ENCODE data around the gene ZBTB46. TPM values are rescaled to one million over a fixed set of nuclear protein-coding genes. Genes with fewer than 3 reads are reported as not detected.

The ZBTB46 gene
- total RNA-seq, 1 donor from 2014 or later = 39.5 TPM

GRCh38 chr20:63795178-63795830 lies 35.8 kb downstream of the ZBTB46 start:
- intact Hi-C loops (cut with DNase I) = no loop called here
- H3K4me3 ChIP-seq = no peak overlapping the region
- no peaks in the 10 kb centered on the region for H3K4me1 ChIP-seq
- TF ChIP-seq, protein P1, sequence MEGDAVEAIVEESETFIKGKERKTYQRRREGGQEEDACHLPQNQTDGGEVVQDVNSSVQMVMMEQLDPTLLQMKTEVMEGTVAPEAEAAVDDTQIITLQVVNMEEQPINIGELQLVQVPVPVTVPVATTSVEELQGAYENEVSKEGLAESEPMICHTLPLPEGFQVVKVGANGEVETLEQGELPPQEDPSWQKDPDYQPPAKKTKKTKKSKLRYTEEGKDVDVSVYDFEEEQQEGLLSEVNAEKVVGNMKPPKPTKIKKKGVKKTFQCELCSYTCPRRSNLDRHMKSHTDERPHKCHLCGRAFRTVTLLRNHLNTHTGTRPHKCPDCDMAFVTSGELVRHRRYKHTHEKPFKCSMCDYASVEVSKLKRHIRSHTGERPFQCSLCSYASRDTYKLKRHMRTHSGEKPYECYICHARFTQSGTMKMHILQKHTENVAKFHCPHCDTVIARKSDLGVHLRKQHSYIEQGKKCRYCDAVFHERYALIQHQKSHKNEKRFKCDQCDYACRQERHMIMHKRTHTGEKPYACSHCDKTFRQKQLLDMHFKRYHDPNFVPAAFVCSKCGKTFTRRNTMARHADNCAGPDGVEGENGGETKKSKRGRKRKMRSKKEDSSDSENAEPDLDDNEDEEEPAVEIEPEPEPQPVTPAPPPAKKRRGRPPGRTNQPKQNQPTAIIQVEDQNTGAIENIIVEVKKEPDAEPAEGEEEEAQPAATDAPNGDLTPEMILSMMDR (IDR thresholded peaks at IDR 0.05) = no peak
- DNase-seq (ENCODE audit: low spot score in 2 of 2) = no peak
- H3K9me3 ChIP-seq = no peaks in the 10 kb centered on the region
- no peaks in the 10 kb centered on the region for H3K27me3 ChIP-seq
- H3K36me3 ChIP-seq = peaks cover 2 to 3% of the 10 kb centered on the region in 2 donors
- no peak overlapping the region for H3K27ac ChIP-seq

GRCh38 chr20:63794614-63795013 lies 36.5 kb downstream of the ZBTB46 start:
- intact Hi-C loops (cut with DNase I) = no loop called here
- Histone ChIP-seq H3K4me3 (no peak overlapping the region), H3K36me3 (peaks cover 5 to 10% of the 10 kb centered on the region in 2 donors), H3K27me3 (no peaks in the 10 kb centered on the region), H3K4me1 (no peaks in the 10 kb centered on the region), H3K27ac (no peak overlapping the region), H3K9me3 (no peaks in the 10 kb centered on the region)
- TF ChIP-seq, protein P1 (IDR thresholded peaks at IDR 0.05) = no peak
- no peak for DNase-seq (ENCODE audit: low spot score in 2 of 2)

- no peak for DNase-seq (ENCODE audit: low spot score in 2 of 2)
- no peaks in the 10 kb centered on the region for H3K9me3 ChIP-seq
- no peaks in the 10 kb centered on the region for H3K4me1 ChIP-seq
- TF ChIP-seq, protein P1 (IDR thresholded peaks at IDR 0.05) = no peak
- no peak overlapping the region for H3K4me3 ChIP-seq
- H3K27me3 ChIP-seq = no peaks in the 10 kb centered on the region
- intact Hi-C loops (cut with DNase I) = no loop called here
- peaks cover 9 to 15% of the 10 kb centered on the region in 2 donors for H3K36me3 ChIP-seq
- no peak overlapping the region for H3K27ac ChIP-seq
These were observed 38.2 kb downstream of the ZBTB46 start for GRCh38 chr20:63792866-63793265.

- no peak for DNase-seq (ENCODE audit: low spot score in 2 of 2)
- intact Hi-C loops (cut with DNase I) = no loop called here
- H3K9me3 ChIP-seq = no peaks in the 10 kb centered on the region
- H3K36me3 ChIP-seq = peaks cover 9 to 15% of the 10 kb centered on the region in 2 donors
- TF ChIP-seq, protein P1 (IDR thresholded peaks at IDR 0.05) = no peak
- H3K4me3 ChIP-seq = no peak overlapping the region
- H3K27ac ChIP-seq = peak overlapping the region in 1 of 2 donors; percentile 33
- no peaks in the 10 kb centered on the region for H3K27me3 ChIP-seq
- H3K4me1 ChIP-seq = no peaks in the 10 kb centered on the region
These were observed 39.4 kb downstream of the ZBTB46 start for GRCh38 chr20:63791497-63792156.

GRCh38 chr20:63790572-63791168 lies 40.4 kb downstream of the ZBTB46 start:
- no peak overlapping the region for H3K27ac ChIP-seq
- peaks cover 9 to 15% of the 10 kb centered on the region in 2 donors for H3K36me3 ChIP-seq
- intact Hi-C loops (cut with DNase I) = no loop called here
- TF ChIP-seq, protein P1 (IDR thresholded peaks at IDR 0.05) = no peak
- no peaks in the 10 kb centered on the region for H3K9me3 ChIP-seq
- H3K4me3 ChIP-seq = no peak overlapping the region
- no peaks in the 10 kb centered on the region for H3K27me3 ChIP-seq
- no peak for DNase-seq (ENCODE audit: low spot score in 2 of 2)
- H3K4me1 ChIP-seq = no peaks in the 10 kb centered on the region
